HG02973 (cell line): ENCODE results near the gene ZNF605.
"Not testable (repeated sequence)": the region's sequence is repeated elsewhere in the genome, so short reads cannot be mapped to it uniquely, and the experiment has no call there.

ENCODE experiments used
- ATAC-seq: cut with Tn5 transposase; IDR thresholded peaks from one replicate; pipeline ENCODE4 v1.9.1; 2021; ENCODE audit warnings: moderate library complexity; ENCODE audit not compliant: unreplicated experiment

The ZNF605 gene

GRCh38 chr12:132956011-132956788 is at the start of gene ZNF605:
TSS of gene ZNF605 (minus strand) at chr12:132956306. CDS start at chr12:132945635, 10,671 bp downstream.
- peak; percentile 96 for ATAC-seq

GRCh38 chr12:132998741-132999140 is 42.6 kb upstream of the ZNF605 start:
- ATAC-seq, result no peak

DNA sequence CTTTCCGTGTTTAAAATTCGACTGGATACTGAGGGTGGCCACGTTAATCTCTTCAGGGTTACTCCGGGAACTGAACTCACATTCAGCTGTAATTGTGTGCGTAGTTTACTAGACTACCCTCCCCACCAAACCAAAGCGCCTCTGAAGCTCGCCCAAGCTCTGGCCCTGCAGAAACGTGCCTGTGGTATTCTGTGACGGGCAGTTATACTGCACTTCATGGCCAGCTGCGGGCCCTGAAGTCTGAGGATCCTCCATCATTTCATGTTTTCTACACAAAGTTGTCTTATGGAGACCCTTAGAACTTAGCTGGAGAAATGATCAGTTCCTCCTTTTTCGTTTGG is 30.7 kb upstream of the ZNF605 start:
- no peak for ATAC-seq

DNA sequence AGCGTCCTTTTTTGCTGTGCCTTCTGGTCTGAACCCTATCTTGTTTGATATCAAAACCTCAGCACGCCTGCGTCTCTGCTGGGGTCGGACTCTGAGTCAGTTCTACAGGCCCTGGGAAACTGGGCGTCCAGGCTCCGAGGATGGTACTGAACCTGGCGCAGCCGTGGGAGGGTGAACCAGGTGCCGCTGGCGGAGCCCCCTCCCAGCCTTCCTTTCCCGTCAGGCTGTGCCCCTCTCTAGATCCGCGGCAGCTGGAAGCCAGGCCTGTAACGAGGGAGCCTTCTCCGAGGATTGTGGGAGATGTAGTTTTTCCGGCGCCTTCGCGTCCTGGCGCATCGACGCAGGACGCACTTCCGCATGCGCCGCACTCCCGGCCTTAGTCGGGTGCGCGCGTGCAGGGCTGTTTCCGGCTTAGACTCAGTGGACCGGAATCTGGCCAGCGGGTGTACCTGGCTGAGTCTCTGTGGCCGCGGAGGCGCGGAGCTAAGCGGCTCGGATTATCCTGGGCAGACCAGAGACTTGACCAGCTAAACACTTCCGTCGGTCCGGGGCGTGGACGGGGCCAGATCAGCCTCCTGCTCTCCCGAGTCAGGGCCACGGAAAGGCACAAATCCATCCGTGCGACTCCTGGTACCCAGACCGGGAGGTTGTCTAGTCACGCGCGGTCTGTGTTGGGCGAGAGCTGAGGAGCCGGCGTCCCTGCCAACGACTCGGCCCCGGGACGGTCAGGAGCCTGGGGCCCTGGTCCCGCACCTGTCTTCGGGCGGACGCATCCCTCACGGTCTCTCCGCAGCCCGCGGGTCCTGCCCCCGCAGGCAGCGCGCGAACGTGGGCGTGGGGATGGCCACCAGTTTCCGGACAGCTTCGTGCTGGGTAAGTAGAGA is 30.1 kb upstream of the ZNF605 start, which contains the start of gene ZNF26:
Gene ZNF26 (plus strand): TSS at position 367 of the 884 bp plus-strand sequence. CDS start 474 bp downstream, at position 841.
- peak; percentile 95 for ATAC-seq

GRCh38 chr12:132976870-132977269 is 20.8 kb upstream of the ZNF605 start:
- ATAC-seq, result not testable (repeated sequence)

DNA sequence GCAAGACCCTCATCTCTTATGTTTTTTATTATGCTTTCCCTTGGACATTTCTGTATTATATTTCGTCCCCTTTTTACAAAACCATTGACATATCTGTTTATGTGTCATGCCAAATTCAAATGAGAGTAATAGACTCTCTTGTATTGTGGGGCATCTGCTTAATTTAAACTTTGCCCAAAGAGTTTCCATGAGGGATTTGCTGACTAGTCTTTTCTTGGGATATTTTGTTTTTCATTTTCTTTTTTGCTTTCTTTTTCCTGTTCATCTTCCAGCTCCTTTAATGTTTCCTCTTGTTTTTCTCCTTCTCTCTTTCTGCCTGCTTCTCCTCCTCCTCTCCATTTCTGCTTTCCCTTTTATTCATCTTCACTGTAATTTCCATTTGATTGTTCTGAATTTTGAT is 16.3 kb upstream of the ZNF605 start:
- no peak for ATAC-seq

DNA sequence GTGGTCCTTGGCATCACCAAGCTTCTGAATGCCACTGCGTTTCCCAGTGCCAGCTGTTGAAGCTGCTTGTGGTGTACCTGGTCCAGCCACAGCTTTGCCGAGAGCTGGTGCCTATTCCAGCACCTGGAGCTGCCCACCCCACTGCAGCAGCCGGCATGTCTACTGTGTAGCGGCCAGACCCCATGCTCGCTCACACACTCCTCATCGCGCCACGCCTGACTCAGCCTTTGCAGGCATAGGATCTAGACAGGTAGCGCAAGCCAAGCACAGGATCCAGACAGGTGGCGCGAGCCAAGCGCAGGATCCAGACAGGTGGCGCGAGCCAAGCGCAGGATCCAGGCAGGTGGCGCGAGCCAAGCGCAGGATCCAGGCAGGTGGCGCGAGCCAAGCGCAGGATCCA is 11.6 kb upstream of the ZNF605 start:
- ATAC-seq, result no peak

GRCh38 chr12:132966676-132967415 is 10.7 kb upstream of the ZNF605 start:
- no peak for ATAC-seq

- ATAC-seq, result no peak
These were observed 9.7 kb upstream of the ZNF605 start for GRCh38 chr12:132965796-132966195.

DNA sequence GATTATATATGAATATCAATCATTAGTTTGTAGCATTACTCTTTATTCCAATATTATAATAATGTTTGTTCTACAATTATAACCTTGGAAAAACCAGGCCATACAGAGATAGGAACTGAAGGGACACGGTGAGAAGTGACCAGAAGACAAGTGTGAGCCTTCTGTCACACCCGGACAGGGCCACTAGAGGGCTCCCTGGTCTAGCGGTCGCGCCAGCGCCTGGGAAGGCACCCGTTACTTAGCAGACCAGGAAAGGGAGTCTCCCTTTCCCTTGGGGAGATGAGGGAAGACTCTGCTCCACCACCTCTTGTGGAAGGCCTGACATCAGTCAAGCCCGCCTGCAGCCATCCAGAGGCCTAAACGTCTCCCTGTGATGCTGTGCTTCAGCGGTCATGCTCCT is 7.8 kb upstream of the ZNF605 start:
- ATAC-seq, result not testable (repeated sequence)

DNA sequence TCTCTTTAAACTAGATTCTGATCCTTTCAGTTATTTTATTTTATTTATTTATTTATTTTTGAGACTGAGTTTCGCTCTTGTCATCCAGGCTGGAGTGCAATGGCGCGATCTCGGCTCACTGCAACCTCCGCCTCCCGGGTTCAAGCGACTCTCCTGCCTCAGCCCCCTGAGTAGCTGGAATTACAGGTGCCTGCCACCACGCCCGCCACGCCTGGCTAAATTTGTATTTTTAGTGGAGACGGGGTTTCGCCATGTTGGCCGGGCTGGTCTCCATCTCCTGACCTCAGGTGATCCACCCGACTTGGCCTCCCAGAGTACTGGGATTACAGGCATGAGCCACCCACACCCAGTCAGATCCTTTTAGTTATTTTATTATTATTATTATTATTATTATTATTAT is 5.7 kb upstream of the ZNF605 start:
- not testable (repeated sequence) for ATAC-seq

DNA sequence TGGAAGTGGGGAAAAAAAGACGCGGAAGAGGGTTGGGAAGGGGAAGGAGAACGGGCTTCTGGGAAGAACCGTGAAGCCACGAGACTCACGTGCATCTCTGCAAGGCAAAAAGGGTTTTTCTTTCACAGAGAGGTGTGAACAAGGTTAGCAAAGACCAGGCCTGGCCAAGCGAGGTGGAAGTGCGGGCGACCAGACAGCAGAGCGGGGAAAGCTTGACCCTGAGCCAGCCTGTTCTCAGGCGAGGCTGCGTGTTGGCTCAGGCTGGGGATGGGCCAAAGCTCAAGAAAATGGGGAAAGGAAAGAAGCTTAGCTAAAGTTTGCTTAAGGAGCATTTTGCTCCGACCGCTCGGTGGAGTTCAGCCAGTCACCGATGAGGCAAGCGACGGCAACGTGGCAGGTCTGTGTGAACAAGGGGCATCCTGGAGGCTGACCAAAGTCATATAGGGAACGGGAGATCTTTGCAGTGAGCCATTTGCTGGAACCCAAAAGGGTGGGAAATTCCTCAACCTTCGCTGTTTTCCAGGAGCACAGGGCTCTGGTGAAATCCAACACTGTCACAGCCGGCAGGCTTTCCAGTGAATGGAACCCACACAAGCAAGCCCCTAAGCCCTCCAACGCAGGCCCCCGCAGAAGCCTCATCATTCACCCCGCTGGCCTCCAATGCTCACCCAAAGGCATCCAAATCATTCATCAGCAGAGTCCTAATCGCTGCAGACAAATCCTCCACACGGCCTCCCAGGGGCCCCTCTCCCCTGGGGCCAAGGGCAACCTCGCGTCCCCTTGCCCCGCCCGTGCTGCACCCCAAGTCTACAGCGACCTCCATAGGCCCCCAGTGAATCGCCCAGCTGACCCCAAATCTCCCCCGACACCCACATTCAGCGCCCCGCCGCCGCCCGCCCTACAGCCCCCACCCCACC is 754 bp downstream of the ZNF605 start:
- ATAC-seq, result peak; percentile 34

GRCh38 chr12:132954471-132955048 is 1.5 kb downstream of the ZNF605 start:
- no peak for ATAC-seq

- no peak for ATAC-seq
These were observed 2.3 kb downstream of the ZNF605 start for GRCh38 chr12:132953771-132954170.

- no peak for ATAC-seq
These were observed 3.0 kb downstream of the ZNF605 start for GRCh38 chr12:132953163-132953425.

DNA sequence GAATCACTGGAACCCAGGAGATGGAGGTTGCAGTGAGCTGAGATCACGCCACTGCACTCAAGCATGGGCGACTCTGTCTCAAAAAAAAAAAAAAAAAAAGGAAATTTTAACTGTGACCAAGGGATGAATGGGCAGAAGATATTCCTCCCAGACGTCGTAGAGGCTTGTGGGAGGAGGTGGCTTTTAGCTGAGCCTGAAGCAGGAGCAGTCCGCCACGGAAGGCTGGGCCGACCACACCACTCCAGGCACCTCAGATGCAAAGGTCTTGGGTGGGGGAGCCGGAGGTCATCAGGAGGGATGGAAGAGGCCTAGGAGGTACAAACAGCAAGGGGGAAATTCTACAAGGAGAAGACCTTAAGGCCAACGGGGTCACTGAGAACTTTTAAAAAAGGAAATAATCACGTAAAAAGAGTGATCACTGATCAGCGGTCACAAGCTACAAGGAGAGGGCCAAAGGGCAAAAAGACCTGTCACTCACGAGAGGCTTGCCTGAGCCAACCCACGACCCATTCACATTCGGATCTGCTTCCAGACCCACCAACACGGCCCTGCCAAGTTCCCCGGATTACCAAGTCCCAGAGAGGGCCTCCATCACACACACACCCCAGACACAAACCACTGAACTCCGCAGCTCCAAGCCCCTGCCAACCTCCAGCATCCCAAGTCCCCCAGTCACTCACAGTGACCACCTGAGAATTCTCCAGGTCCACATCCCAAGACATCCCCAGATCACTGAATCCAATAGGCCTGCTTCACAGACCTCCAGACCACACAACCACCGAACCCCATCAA is 3.5 kb downstream of the ZNF605 start:
- no peak for ATAC-seq

DNA sequence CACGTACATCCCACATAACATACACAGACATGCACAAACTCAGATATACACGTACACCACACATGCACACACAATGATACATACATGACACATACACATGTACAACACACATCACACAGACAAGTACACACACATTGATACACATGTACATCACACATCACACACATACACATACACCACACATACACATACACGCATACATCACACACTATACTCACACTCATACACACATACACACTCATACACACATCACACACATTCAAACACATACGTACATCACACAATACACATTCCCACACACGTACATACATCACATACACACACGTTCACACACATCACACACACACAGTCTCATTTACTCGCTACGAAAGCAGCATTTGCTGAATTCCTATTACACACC is 4.5 kb downstream of the ZNF605 start:
- ATAC-seq, result no peak

DNA sequence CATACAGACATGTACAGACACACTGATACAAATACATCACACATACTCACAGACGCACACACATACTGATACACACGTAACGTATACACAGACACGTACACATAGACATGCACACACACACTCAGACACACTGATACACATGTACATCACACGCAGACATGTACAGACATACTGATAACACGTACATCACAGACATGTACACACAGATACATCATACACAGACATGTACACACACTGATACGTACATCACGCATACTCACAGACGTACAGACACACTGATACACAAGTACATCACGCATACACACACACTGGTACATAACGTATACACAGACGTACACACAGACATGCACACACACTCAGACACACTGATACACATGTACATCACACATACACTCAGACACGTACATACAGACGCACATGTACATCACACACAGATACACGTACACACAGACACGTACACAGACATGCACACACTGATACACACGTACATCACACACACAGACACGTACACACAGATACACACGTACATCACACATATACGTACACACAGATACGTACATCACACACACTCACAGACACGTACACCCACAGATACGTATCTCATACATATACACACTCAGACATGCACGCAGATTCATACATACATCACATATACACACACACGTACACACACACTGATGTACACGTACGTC is 5.1 kb downstream of the ZNF605 start:
- no peak for ATAC-seq
